K562 (cell line): ENCODE measurements around the gene INSYN2B.

ENCODE experiments used
- ATF3 ChIP-seq, 2 experiments: fragments of 450-650 bp in 1 of 2; sonication (generic) in 1 of 2; formaldehyde crosslinking in 1 of 2; IDR thresholded peaks in 1 of 2; conservative IDR thresholded peaks in 1 of 2; 2 replicates each; pipeline versions ENCODE4 v1.6.1 to v1.8.1; 2016 to 2023; ENCODE audit warnings: mild to moderate bottlenecking in 2 of 2, moderate library complexity in 2 of 2, inconsistent platforms in 1 of 2, missing genetic modification reagents in 1 of 2
- CBX8 ChIP-seq: fragments of 200-600 bp; sonication (generic); IDR thresholded peaks from 2 replicates; pipeline ENCODE4 v1.6.1; 2012; ENCODE audit warnings: borderline replicate concordance, mixed run types, low read depth, mild to moderate bottlenecking, moderate library complexity, mixed read lengths, low read length, control low read depth, inconsistent platforms; ENCODE audit not compliant: poor library complexity, severe bottlenecking; ENCODE audit errors: extremely low read depth
- CHD2 ChIP-seq: IDR thresholded peaks from 2 replicates; pipeline ENCODE4 v1.6.1; 2011; ENCODE audit warnings: low read depth, low read length
- CTBP1 ChIP-seq: fragments of 450-650 bp; IDR thresholded peaks from 2 replicates; pipeline ENCODE4 v1.6.1; 2016; ENCODE audit warnings: borderline replicate concordance
- CTCF ChIP-seq, 3 experiments: IDR thresholded peaks in 2 of 3; conservative IDR thresholded peaks in 1 of 3; 2 replicates each; pipeline ENCODE4 v1.5.1; 2011 to 2012; ENCODE audit warnings: low read length in 3 of 3, mild to moderate bottlenecking in 3 of 3, control low read depth in 2 of 3, improper control_type of control experiment in 1 of 3, inconsistent platforms in 1 of 3, low read depth in 1 of 3, mixed read lengths in 1 of 3, moderate library complexity in 1 of 3; ENCODE audit not compliant: insufficient read depth in 2 of 3
- EP300 ChIP-seq: IDR thresholded peaks from 2 replicates; pipeline ENCODE4 v1.6.1; 2012; ENCODE audit warnings: low read length, improper control_type of control experiment
- GABPB1 ChIP-seq: sonication (generic); formaldehyde crosslinking; IDR thresholded peaks from 2 replicates; pipeline ENCODE4 v1.8.0; 2022; ENCODE audit warnings: mild to moderate bottlenecking, missing genetic modification reagents
- RCOR1 ChIP-seq, 2 experiments: IDR thresholded peaks; 2 replicates each; pipeline ENCODE4 v1.6.1; 2012; ENCODE audit warnings: low read depth in 2 of 2, low read length in 2 of 2, borderline replicate concordance in 1 of 2, improper control_type of control experiment in 1 of 2
- ZKSCAN8 ChIP-seq: fragments of 200-800 bp; sonication (Bioruptor generic); IDR thresholded peaks from 2 replicates; pipeline ENCODE4 v1.6.1; 2016; ENCODE audit warnings: missing genetic modification characterization, missing compliant biosample characterization
- TF ChIP-seq, protein P1 (sequence below): sonication (generic); formaldehyde crosslinking; IDR thresholded peaks from 2 replicates; pipeline ENCODE4 v1.8.0; 2022; ENCODE audit warnings: mild to moderate bottlenecking, missing genetic modification reagents

DNA sequence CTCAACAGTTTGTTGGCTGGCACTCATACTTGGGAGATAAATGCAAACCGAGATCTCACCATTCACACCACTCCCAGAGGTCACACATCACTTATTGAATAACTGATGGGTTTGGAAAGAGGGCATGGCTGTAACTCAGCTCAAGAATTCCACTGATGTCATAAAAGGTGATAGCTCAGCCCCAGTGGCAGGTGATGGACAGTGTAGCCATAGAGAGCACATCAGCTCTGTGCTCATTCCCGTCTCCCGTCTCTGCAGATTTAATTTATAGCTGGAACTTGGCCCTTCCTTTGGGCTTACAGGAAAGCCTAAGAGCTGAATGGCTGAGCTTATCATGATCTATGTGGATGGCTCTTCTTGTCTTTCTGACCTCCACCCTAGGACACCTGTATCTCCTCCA, 59.8 kb downstream of the INSYN2B start:
- TF ChIP-seq CTCF (IDR thresholded peaks at IDR 0.05 in 2 of 3, conservative IDR thresholded peaks at IDR 0.05 in 1 of 3; ENCODE audit: insufficient read depth in 2 of 3, low read depth in 1 of 3, low read length in 3 of 3) (no peak), CHD2 (no peak), RCOR1 (IDR thresholded peaks at IDR 0.05; ENCODE audit: borderline replicate concordance in 1 of 2, low read depth in 2 of 2, low read length in 2 of 2) (no peak), EP300 (no peak), GABPB1 (CRISPR knock-in tag) (no peak), CTBP1 (no peak), CBX8 (no peak), ATF3 (IDR thresholded peaks at IDR 0.05) (no peak), ATF3 (CRISPR knock-in tag; conservative IDR thresholded peaks at IDR 0.05) (no peak), ZKSCAN8 (CRISPR knock-in tag) (no peak)
- TF ChIP-seq, protein P1, sequence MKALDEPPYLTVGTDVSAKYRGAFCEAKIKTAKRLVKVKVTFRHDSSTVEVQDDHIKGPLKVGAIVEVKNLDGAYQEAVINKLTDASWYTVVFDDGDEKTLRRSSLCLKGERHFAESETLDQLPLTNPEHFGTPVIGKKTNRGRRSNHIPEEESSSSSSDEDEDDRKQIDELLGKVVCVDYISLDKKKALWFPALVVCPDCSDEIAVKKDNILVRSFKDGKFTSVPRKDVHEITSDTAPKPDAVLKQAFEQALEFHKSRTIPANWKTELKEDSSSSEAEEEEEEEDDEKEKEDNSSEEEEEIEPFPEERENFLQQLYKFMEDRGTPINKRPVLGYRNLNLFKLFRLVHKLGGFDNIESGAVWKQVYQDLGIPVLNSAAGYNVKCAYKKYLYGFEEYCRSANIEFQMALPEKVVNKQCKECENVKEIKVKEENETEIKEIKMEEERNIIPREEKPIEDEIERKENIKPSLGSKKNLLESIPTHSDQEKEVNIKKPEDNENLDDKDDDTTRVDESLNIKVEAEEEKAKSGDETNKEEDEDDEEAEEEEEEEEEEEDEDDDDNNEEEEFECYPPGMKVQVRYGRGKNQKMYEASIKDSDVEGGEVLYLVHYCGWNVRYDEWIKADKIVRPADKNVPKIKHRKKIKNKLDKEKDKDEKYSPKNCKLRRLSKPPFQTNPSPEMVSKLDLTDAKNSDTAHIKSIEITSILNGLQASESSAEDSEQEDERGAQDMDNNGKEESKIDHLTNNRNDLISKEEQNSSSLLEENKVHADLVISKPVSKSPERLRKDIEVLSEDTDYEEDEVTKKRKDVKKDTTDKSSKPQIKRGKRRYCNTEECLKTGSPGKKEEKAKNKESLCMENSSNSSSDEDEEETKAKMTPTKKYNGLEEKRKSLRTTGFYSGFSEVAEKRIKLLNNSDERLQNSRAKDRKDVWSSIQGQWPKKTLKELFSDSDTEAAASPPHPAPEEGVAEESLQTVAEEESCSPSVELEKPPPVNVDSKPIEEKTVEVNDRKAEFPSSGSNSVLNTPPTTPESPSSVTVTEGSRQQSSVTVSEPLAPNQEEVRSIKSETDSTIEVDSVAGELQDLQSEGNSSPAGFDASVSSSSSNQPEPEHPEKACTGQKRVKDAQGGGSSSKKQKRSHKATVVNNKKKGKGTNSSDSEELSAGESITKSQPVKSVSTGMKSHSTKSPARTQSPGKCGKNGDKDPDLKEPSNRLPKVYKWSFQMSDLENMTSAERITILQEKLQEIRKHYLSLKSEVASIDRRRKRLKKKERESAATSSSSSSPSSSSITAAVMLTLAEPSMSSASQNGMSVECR (CRISPR knock-in tag) = no peak
